Measurements from ENCODE around the gene PERP. TPM values are rescaled to one million over a fixed set of nuclear protein-coding genes. Genes with fewer than 3 reads are reported as not detected.

PERP gene
- total and polyA plus RNA-seq, 2 of the 4 experiments (the other 2 are of a cell fraction) = 7.7 to 21.4 TPM

DNA sequence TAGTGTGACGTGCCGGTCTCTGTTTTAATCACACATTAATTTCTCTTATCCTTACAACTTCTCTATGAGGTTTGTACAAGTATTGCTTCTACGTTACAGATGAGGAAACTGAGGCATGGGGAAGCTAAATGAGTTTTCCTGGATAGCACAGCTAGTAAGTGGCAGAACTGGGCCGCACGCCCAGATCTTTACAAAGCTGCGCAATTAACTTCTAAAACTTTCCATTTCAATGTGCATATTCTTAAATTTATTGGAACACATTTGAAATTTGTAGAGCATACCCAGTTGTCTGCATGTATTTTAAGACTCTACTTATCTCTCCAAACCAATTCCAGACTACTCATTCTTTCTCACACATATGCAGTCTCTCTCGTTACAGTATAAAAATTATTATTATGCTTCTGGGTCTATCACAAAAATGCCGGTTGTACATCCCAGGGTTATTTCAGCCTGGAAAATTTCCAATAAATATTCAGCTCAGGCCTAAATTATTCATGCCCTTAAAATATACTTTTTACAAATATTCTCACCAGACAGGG lies 10.2 kb upstream of the PERP start:
- intact Hi-C loops (cut with micrococcal nuclease) (loop anchor here (2.0 to 5.0 kb wide), 9 partner anchors 170 to 1235 kb away; partner anchors contain the start of genes HEBP2 and REPS1), in situ Hi-C loops (cut with MboI; ENCODE audit: low sequenced_read_pairs) (loop anchor here (5.0 to 25.0 kb wide), 4 partner anchors 467 to 1245 kb away; partner anchors contain the start of genes CITED2 and REPS1), dilution Hi-C loops (cut with HindIII; ENCODE audit: low sequenced_read_pairs, unreplicated experiment) (no loop called here)
- Histone ChIP-seq H4K20me1 (ENCODE audit: insufficient read depth, low read length) (no peaks in the 10 kb centered on the region), H3K4me2 (ENCODE audit: low read depth, low read length) (no peak overlapping the region), H3K4ac (ENCODE audit: low read depth, low read length) (no peak overlapping the region), H3K36me3 (ENCODE audit: control insufficient read depth, insufficient read depth, low read length) (no peaks in the 10 kb centered on the region), H3K79me1 (ENCODE audit: low read depth in 1 of 2, low read length in 2 of 2) (no peaks in the 10 kb centered on the region), H3K56ac (ENCODE audit: extremely low read depth, insufficient read depth, low read length) (no peak overlapping the region), H4K8ac (ENCODE audit: low read depth in 2 of 2, low read length in 2 of 2) (no peak overlapping the region), H2AK9ac (replicated peaks; ENCODE audit: low read depth, low read length, poor library complexity) (no peak overlapping the region), H3K9me3 (ENCODE audit: control insufficient read depth, insufficient read depth, low read length) (no peaks in the 10 kb centered on the region), H2BK15ac (ENCODE audit: low read depth, low read length) (no peak overlapping the region), H3K4me1 (ENCODE audit: control insufficient read depth, insufficient read depth, low read length) (no peaks in the 10 kb centered on the region), H3K9ac (ENCODE audit: low read depth, low read length) (no peak overlapping the region), H3K4me3 (ENCODE audit: insufficient read depth, low read depth, low read length) (no peak overlapping the region), H3K18ac (ENCODE audit: low read depth, low read length) (no peak overlapping the region), H3K14ac (replicated peaks; ENCODE audit: low read depth, low read length) (no peak overlapping the region), H2BK20ac (ENCODE audit: low read depth, low read length) (no peak overlapping the region), H2BK5ac (ENCODE audit: low read depth, low read length, poor library complexity, severe bottlenecking) (no peak overlapping the region), H2AFZ (replicated peaks; ENCODE audit: low read length, poor library complexity) (no peak overlapping the region), H2AK5ac (ENCODE audit: low read depth, low read length) (no peak overlapping the region), H2BK120ac (ENCODE audit: low read depth, low read length) (no peak overlapping the region), H3K9me1 (ENCODE audit: insufficient read depth, low read length) (no peaks in the 10 kb centered on the region), H3K23ac (ENCODE audit: low read depth, low read length) (no peak overlapping the region), H4K5ac (ENCODE audit: low read depth, low read length) (no peak overlapping the region), H4K91ac (ENCODE audit: insufficient read depth, low read depth, low read length) (no peak overlapping the region), H3K27ac (ENCODE audit: insufficient read depth, low read length) (no peak overlapping the region), H3K27me3 (ENCODE audit: control insufficient read depth, insufficient read depth, low read length) (peaks cover 21% of the 10 kb centered on the region)
- no peak for ATAC-seq (ENCODE audit: low read depth)
- ChIA-PET CTCF (interaction anchor here (0.5 to 1.5 kb wide), 5 partner anchors 280 to 941 kb away, joined by 3 to 6 read pairs (median 5); no protein-coding TSS in a partner anchor), POLR2A (ENCODE audit: unreplicated experiment) (no interaction called here)
- WGBS, 2 experiments (ENCODE audit: extremely low coverage in 2 of 2, insufficient read length in 1 of 2) = no CpG with 5 or more reads among the region's 8 CpGs
- no TSS peak for BruUV-seq (replicated peaks)
- no peak for TF ChIP-seq SMC3 (IDR thresholded peaks at IDR 0.05; ENCODE audit: low read depth, low read length)
- no peak for TF ChIP-seq CEBPB (IDR thresholded peaks at IDR 0.05; ENCODE audit: low read depth, low read length)
- no peak for TF ChIP-seq CHD1 (IDR thresholded peaks at IDR 0.05; ENCODE audit: low read depth, low read length)
- no peak for TF ChIP-seq MAZ (IDR thresholded peaks at IDR 0.05; ENCODE audit: borderline replicate concordance, low read depth, low read length)
- no peak for TF ChIP-seq MAFK (IDR thresholded peaks at IDR 0.05; ENCODE audit: low read depth, low read length)
- TF ChIP-seq BHLHE40 (IDR thresholded peaks at IDR 0.05; ENCODE audit: low read depth, low read length) = no peak
- no peak for TF ChIP-seq RCOR1 (IDR thresholded peaks at IDR 0.05; ENCODE audit: insufficient replicate concordance, low read length)
- TF ChIP-seq CTCF (conservative IDR thresholded peaks at IDR 0.05; ENCODE audit: low read depth, low read length) = no peak
- TF ChIP-seq, protein P1, sequence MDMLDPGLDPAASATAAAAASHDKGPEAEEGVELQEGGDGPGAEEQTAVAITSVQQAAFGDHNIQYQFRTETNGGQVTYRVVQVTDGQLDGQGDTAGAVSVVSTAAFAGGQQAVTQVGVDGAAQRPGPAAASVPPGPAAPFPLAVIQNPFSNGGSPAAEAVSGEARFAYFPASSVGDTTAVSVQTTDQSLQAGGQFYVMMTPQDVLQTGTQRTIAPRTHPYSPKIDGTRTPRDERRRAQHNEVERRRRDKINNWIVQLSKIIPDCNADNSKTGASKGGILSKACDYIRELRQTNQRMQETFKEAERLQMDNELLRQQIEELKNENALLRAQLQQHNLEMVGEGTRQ (IDR thresholded peaks at IDR 0.05; ENCODE audit: low read depth, low read length) = no peak
- TF ChIP-seq RAD21 (IDR thresholded peaks at IDR 0.05; ENCODE audit: low read length) = no peak
- TF ChIP-seq, protein P2, sequence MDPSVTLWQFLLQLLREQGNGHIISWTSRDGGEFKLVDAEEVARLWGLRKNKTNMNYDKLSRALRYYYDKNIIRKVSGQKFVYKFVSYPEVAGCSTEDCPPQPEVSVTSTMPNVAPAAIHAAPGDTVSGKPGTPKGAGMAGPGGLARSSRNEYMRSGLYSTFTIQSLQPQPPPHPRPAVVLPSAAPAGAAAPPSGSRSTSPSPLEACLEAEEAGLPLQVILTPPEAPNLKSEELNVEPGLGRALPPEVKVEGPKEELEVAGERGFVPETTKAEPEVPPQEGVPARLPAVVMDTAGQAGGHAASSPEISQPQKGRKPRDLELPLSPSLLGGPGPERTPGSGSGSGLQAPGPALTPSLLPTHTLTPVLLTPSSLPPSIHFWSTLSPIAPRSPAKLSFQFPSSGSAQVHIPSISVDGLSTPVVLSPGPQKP (IDR thresholded peaks at IDR 0.05; ENCODE audit: borderline replicate concordance, low read depth, low read length) = no peak
- no peak for TF ChIP-seq POLR2A (IDR thresholded peaks at IDR 0.05; ENCODE audit: low read depth, low read length)
- no peak for TF ChIP-seq MXI1 (IDR thresholded peaks at IDR 0.05; ENCODE audit: borderline replicate concordance, low read depth, low read length)
- no peak for TF ChIP-seq NFE2L2 (IDR thresholded peaks at IDR 0.05; ENCODE audit: low read depth, low read length)
- no peak for DNase-seq
